Measurements from ENCODE around the gene CCDC106.

DNA sequence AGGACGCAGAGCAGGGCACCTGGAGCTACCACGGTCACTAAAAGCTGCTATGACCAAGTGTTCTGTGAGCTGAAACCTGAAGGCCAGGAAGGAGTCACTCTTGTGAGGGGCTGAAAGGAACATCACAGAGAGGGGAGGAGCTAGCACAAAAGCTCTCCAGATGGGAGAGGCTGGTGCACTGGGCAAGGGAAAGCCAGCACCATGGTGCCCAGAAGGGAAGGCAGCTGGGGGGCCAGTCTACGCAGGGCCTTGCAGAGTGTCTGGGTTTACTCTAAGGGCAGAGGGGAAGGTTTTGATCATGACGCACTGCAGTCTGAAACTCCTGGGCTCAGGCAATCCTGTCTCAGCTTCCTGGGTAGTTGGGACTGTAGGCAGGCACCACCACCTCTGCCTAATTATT lies 11.3 kb upstream of the CCDC106 start:
- TF ChIP-seq CTCF (IDR thresholded peaks at IDR 0.05; ENCODE audit: low read length) (no peak), EZH2phosphoT487 (IDR thresholded peaks at IDR 0.05; ENCODE audit: low read length) (no peak)

All from MM.1S (cell line).